Mesodermal cell (in vitro differentiated cells): ENCODE results near the gene KLF2. TPM values are rescaled to one million over a fixed set of nuclear protein-coding genes. Genes with fewer than 3 reads are reported as not detected.
A peak's percentile ranks its signal among the peaks of the same experiment; 100 is the strongest.
"Not testable (repeated sequence)": the region's sequence is repeated elsewhere in the genome, so short reads cannot be mapped to it uniquely, and the experiment has no call there.

ENCODE experiments used
- H3K27ac ChIP-seq: 2 replicates; pipeline ENCODE4 v1.7.0; 2013; ENCODE audit warnings: mild to moderate bottlenecking, low read depth, low read length, moderate library complexity; ENCODE audit not compliant: severe bottlenecking
- H3K36me3 ChIP-seq: 2 replicates; pipeline ENCODE4 v1.7.1; 2013; ENCODE audit warnings: mild to moderate bottlenecking, low read length, moderate library complexity; ENCODE audit not compliant: control insufficient read depth, insufficient read depth
- H3K4me1 ChIP-seq: one replicate; pipeline ENCODE4 v1.7.1; 2013; ENCODE audit warnings: mild to moderate bottlenecking, low read length; ENCODE audit not compliant: insufficient read depth, control insufficient read depth, poor library complexity, severe bottlenecking
- H3K4me3 ChIP-seq: 2 replicates; pipeline ENCODE4 v1.7.0; 2013; ENCODE audit warnings: low read length, control low read depth, mild to moderate bottlenecking; ENCODE audit not compliant: insufficient read depth, poor library complexity, severe bottlenecking; ENCODE audit errors: extremely low read depth
- H3K9me3 ChIP-seq: 2 replicates; pipeline ENCODE4 v1.7.1; 2013; ENCODE audit warnings: mild to moderate bottlenecking, low read length, moderate library complexity; ENCODE audit not compliant: control insufficient read depth
- WGBS, 2 experiments: methylation state at CpG; one replicate each; pipeline ENCODE4 v1.1.5; 2013; ENCODE audit warnings: missing lambda C conversion rate in 2 of 2; ENCODE audit not compliant: insufficient coverage in 2 of 2; 5-methylcytosine and 5-hydroxymethylcytosine counted together
- polyA plus RNA-seq, 2 experiments: library from polyadenylated mRNA; stranded (reverse); fragments of 50-300 nt; gene quantifications; one replicate each; pipeline ENCODE4 v1.2.3, GENCODE V29; 2013

The KLF2 gene
- 6.2 TPM for polyA plus RNA-seq (2013, experiment 1 of 2)
- polyA plus RNA-seq (2013, experiment 2 of 2): 3.1 TPM

GRCh38 chr19:16324384-16325160 is at the start of gene KLF2:
KLF2 (plus strand) TSS chr19:16324826; CDS start chr19:16324924, 98 bp downstream.
- 1% methylated on average over 54 to 71 of the region's 105 CpGs for WGBS, 2 experiments
- Histone ChIP-seq H3K36me3 (no peaks in the 10 kb centered on the region), H3K4me3 (peak within 1 kb of the TSS; percentile 46), H3K4me1 (no peaks in the 10 kb centered on the region), H3K27ac (peak within 1 kb of the TSS; percentile 72), H3K9me3 (no peaks in the 10 kb centered on the region)

GRCh38 chr19:16280306-16280705 is 44.3 kb upstream of the KLF2 start:
- Histone ChIP-seq H3K9me3 (no peaks in the 10 kb centered on the region), H3K27ac (no peak overlapping the region), H3K36me3 (no peaks in the 10 kb centered on the region), H3K4me3 (no peak overlapping the region), H3K4me1 (peaks cover 13% of the 10 kb centered on the region)
- whole genome bisulfite sequencing, 2 experiments: 88 to 95% methylated on average over 1 to 4 of the region's 4 CpGs

DNA sequence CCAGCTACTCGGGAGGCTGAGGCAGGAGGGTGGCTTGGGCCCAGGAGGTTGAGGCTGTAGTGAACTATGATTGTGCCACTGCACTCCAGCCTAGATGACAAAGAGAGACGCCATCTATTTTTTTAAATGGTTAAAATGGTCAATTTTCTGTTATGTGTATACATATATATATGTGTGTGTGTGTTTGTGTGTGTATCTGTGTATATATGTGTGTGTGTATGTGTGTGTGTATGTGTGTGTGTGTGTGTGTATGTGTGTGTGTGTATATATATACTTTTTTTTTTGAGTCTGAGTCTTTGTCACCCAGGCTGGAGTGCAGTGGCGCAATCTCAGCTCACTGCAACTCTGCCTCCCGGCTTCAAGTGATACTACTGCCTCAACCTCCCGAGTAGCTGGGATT is 42.9 kb upstream of the KLF2 start:
- no peaks in the 10 kb centered on the region for H3K36me3 ChIP-seq
- H3K4me3 ChIP-seq: no peak overlapping the region
- H3K27ac ChIP-seq: no peak overlapping the region
- H3K4me1 ChIP-seq: peaks cover 18% of the 10 kb centered on the region
- no peaks in the 10 kb centered on the region for H3K9me3 ChIP-seq
- 90 to 98% methylated on average over 2 to 4 of the region's 5 CpGs for whole genome bisulfite sequencing, 2 experiments

GRCh38 chr19:16283210-16284061 is 41.2 kb upstream of the KLF2 start:
- Histone ChIP-seq H3K9me3 (no peaks in the 10 kb centered on the region), H3K4me3 (no peak overlapping the region), H3K4me1 (peaks cover 14% of the 10 kb centered on the region), H3K27ac (peak overlapping the region; percentile 74), H3K36me3 (no peaks in the 10 kb centered on the region)
- 81 to 83% methylated on average over 30 to 35 of the region's 36 CpGs for WGBS, 2 experiments

- H3K27ac ChIP-seq: no peak overlapping the region
Measured at GRCh38 chr19:16284505-16284904, 40.1 kb upstream of the KLF2 start.

GRCh38 chr19:16285079-16285478 is 39.5 kb upstream of the KLF2 start:
- peaks cover 14% of the 10 kb centered on the region for H3K4me1 ChIP-seq
- H3K27ac ChIP-seq, H3K9me3 ChIP-seq, H3K4me3 ChIP-seq, H3K36me3 ChIP-seq: not testable (repeated sequence)
- 91 to 100% methylated on average over 2 to 3 of the region's 3 CpGs for WGBS, 2 experiments

More at GRCh38 chr19:16284505-16284904, 40.1 kb upstream of the KLF2 start:
- H3K9me3 ChIP-seq: no peaks in the 10 kb centered on the region
- no peaks in the 10 kb centered on the region for H3K36me3 ChIP-seq
- H3K4me3 ChIP-seq: no peak overlapping the region
- peaks cover 14% of the 10 kb centered on the region for H3K4me1 ChIP-seq
- 91 to 95% methylated on average over 9 of the region's 9 CpGs for WGBS, 2 experiments

- Histone ChIP-seq H3K4me1 (peaks cover 14% of the 10 kb centered on the region), H3K27ac (no peak overlapping the region), H3K9me3 (no peaks in the 10 kb centered on the region), H3K4me3 (no peak overlapping the region), H3K36me3 (no peaks in the 10 kb centered on the region)
- 71 to 75% methylated on average over 19 to 20 of the region's 22 CpGs for whole genome bisulfite sequencing, 2 experiments
Measured at GRCh38 chr19:16285769-16286498, 38.7 kb upstream of the KLF2 start.

DNA sequence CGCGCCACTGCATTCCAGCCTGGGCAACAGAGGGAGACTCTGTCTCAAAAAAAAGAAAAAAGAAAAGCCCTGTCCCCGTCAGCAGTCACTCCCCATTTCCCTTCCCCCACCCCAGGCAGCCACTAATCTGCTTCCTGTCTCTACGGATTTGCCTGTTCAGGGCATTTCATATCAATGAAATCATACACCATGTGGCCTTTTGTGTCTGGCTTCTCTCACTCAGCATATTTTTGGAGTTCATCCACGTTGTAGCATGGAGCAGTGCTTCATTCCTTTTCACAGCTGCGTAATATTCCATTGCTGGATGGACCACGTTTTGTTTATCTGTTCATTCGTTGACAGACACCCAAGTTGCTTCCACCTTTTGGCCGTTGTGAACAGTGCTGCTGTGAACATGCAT is 36.1 kb upstream of the KLF2 start:
- Histone ChIP-seq H3K4me3 (no peak overlapping the region), H3K27ac (no peak overlapping the region), H3K9me3 (no peaks in the 10 kb centered on the region), H3K4me1 (peaks cover 10% of the 10 kb centered on the region), H3K36me3 (no peaks in the 10 kb centered on the region)
- 77 to 78% methylated on average over 8 to 9 of the region's 9 CpGs for WGBS, 2 experiments

GRCh38 chr19:16289594-16289993 is 35.0 kb upstream of the KLF2 start:
- Histone ChIP-seq H3K4me1 (peaks cover 6% of the 10 kb centered on the region), H3K27ac (no peak overlapping the region), H3K9me3 (no peaks in the 10 kb centered on the region), H3K36me3 (no peaks in the 10 kb centered on the region), H3K4me3 (no peak overlapping the region)
- 90 to 100% methylated on average over 2 of the region's 7 CpGs for WGBS, 2 experiments

GRCh38 chr19:16290692-16291091 is 33.9 kb upstream of the KLF2 start:
- Histone ChIP-seq H3K4me1 (peaks cover 6% of the 10 kb centered on the region), H3K27ac (no peak overlapping the region), H3K4me3 (no peak overlapping the region), H3K36me3 (no peaks in the 10 kb centered on the region), H3K9me3 (no peaks in the 10 kb centered on the region)
- WGBS, 2 experiments: 89 to 90% methylated on average over 7 to 8 of the region's 10 CpGs
